ENCODE data around the gene GSTA5.
"Not testable (repeated sequence)": the region's sequence is repeated elsewhere in the genome, so short reads cannot be mapped to it uniquely, and the experiment has no call there.

DNA sequence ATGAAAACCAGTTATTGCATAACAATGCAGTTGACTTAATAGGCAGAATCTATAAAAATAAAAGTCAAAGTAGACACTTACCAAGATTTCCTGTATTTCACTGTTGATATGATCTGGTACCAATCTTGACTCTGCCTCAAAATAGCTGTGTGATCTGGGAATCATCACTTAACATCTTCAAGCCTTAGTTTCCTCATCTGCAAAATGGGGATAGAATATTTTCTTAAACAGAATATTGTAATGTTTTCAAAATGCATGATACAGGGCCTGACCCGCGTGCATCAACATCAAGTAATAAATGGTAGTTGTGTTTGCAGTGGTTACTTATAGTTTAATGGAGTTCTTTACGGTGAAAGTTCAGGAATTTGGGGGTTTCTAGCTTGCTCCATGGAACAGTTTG, 26.1 kb downstream of the GSTA5 start:
- not testable (repeated sequence) for TF ChIP-seq POLR2A (IDR thresholded peaks at IDR 0.05; ENCODE audit: control extremely low read depth in 1 of 2, low read depth in 2 of 2, low read length in 2 of 2); GTF2F1 (IDR thresholded peaks at IDR 0.05; ENCODE audit: borderline replicate concordance, low read depth, low read length); EZH2 (IDR thresholded peaks at IDR 0.05; ENCODE audit: low read depth, low read length, severe bottlenecking); RAD21 (IDR thresholded peaks at IDR 0.05 in 1 of 2, conservative IDR thresholded peaks at IDR 0.05 in 1 of 2; ENCODE audit: low read depth in 2 of 2, low read length in 2 of 2); KDM1A (IDR thresholded peaks at IDR 0.05; ENCODE audit: borderline replicate concordance, low read length); CEBPB (IDR thresholded peaks at IDR 0.05; ENCODE audit: low read depth, low read length); RNF2 (IDR thresholded peaks at IDR 0.05; ENCODE audit: borderline replicate concordance, low read depth, low read length, missing control alignments, poor library complexity, severe bottlenecking); EGR1 (IDR thresholded peaks at IDR 0.05; ENCODE audit: borderline replicate concordance, low read depth, low read length); TAF1 (IDR thresholded peaks at IDR 0.05; ENCODE audit: low read depth, low read length); MAX (IDR thresholded peaks at IDR 0.05); RBBP5 (IDR thresholded peaks at IDR 0.05; ENCODE audit: borderline replicate concordance, low read depth, low read length); POLR2AphosphoS5 (IDR thresholded peaks at IDR 0.05; ENCODE audit: low read depth, low read length); BCL11A (IDR thresholded peaks at IDR 0.05; ENCODE audit: low read depth in 2 of 2, low read length in 2 of 2)
- TF ChIP-seq, protein P1, sequence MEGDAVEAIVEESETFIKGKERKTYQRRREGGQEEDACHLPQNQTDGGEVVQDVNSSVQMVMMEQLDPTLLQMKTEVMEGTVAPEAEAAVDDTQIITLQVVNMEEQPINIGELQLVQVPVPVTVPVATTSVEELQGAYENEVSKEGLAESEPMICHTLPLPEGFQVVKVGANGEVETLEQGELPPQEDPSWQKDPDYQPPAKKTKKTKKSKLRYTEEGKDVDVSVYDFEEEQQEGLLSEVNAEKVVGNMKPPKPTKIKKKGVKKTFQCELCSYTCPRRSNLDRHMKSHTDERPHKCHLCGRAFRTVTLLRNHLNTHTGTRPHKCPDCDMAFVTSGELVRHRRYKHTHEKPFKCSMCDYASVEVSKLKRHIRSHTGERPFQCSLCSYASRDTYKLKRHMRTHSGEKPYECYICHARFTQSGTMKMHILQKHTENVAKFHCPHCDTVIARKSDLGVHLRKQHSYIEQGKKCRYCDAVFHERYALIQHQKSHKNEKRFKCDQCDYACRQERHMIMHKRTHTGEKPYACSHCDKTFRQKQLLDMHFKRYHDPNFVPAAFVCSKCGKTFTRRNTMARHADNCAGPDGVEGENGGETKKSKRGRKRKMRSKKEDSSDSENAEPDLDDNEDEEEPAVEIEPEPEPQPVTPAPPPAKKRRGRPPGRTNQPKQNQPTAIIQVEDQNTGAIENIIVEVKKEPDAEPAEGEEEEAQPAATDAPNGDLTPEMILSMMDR (IDR thresholded peaks at IDR 0.05; ENCODE audit: control extremely low read depth in 1 of 3, insufficient read depth in 1 of 3, low read depth in 1 of 3, low read length in 3 of 3), result not testable (repeated sequence)
